GM21526 (cell line): ENCODE measurements around the gene PAX9.
"Not testable (repeated sequence)": the region's sequence is repeated elsewhere in the genome, so short reads cannot be mapped to it uniquely, and the experiment has no call there.

Source experiments
- ATAC-seq: cut with Tn5 transposase; IDR thresholded peaks from one replicate; pipeline ENCODE4 v1.9.1; 2021; ENCODE audit warnings: moderate library complexity; ENCODE audit not compliant: unreplicated experiment, low FRiP score

Gene PAX9

DNA sequence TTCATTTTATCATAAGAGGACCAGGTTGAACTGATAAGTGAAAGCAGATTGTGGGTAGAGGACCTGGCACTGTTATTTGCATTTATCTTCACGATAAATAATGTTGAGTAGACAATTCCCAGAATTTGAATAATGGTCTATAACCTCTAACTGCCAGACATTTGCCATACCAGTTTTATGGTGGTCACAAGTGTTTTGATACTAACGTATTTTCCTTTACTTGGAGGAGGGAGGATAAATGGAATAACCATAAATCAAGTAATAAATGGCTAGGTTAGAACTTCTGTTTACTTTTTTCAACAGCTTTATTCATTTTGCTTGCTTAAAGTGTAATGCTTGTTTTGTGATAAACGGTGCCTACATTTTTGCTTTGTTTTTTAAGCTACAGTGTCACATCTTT is 9.5 kb downstream of the PAX9 start:
- no peak for ATAC-seq

GRCh38 chr14:36672095-36672494 is 10.4 kb downstream of the PAX9 start:
- no peak for ATAC-seq

DNA sequence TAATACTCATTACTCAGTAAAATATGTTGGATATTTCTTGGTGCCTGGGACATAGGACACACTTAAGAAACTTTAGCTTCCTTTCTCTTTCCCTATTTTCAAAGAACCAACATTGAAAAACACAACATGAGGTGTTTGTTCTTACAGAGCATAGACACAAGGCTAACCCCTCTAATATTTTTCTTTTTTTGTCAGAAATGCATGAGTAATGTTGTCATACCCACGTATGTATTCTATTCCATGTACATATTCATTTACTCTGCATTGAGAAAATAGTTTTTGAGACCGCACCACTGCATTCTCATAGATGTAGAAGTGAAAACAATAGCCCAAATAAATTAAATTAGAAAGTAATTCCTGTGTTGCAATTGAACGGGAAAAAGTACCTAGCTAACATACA is 13.0 kb downstream of the PAX9 start:
- ATAC-seq: no peak

GRCh38 chr14:36675581-36675980 is 13.9 kb downstream of the PAX9 start:
- ATAC-seq: no peak

- ATAC-seq: no peak
Measured at GRCh38 chr14:36676236-36676635, 14.6 kb downstream of the PAX9 start.

DNA sequence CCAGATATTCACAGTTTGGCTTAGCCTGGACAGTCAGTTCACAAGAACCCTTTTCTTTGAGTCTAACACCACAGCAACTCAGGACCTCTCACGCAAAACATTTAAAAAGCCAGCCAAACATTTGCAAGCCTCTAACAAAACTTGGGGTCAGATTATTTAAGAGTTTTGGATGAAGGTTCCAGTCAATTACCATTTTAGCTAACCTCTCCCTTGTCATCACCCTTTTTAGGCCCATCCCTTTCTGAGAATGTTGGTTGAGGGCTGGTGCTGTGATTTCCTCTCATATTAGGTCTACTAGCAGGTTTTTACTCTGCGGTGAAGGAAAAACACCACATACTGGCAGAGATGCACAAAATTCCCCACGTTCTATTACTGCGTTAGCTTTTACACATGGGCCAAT is 20.7 kb downstream of the PAX9 start:
- ATAC-seq: no peak

DNA sequence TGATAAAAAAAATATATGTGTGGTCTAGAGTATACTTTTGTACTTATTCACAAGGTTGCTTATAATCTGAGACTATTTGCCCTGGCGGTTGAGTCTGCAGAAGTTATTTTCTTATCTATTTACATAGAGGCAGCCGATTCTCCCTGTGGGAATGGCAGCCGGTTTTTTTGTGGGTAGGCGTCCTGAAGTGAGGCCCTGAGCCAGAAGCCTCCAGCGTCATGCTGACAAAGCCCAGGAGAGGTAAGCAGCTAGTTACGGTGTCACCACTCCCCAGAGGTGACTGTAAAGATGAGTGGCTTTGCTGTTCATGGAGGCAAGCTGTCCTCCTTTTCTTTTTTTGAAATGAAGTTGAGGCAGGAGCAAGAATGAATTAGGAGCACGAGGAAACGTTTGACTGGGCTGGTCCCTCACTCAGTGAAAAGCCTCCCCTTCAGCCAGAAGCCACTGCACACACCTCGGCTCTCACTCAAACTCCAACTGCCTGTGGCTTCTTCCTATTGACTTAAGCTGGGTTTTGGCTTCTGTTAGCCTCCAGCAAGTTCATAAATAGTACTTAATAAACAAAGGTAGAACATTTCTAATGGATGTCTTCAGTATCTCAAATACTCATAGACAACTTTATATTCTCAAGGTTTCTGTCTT is 21.5 kb downstream of the PAX9 start:
- ATAC-seq: no peak

DNA sequence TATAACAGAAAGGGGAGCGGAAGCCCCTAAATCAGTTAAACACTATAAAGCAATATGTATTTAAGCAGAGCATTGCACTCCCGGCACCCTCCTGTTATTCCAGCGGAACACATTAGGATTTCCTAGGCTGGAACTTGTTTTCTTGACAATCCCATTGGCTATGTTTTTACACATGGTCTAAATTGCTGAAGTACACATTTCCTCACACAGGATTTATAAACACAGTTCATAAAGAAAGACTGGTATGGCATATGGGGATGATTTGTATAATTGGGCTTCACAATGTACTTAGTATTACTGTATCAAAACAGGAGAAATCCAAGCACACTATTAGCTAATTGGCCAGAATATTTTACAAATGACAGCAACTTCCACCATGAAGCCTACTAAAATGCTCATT is 23.3 kb downstream of the PAX9 start:
- ATAC-seq: no peak

DNA sequence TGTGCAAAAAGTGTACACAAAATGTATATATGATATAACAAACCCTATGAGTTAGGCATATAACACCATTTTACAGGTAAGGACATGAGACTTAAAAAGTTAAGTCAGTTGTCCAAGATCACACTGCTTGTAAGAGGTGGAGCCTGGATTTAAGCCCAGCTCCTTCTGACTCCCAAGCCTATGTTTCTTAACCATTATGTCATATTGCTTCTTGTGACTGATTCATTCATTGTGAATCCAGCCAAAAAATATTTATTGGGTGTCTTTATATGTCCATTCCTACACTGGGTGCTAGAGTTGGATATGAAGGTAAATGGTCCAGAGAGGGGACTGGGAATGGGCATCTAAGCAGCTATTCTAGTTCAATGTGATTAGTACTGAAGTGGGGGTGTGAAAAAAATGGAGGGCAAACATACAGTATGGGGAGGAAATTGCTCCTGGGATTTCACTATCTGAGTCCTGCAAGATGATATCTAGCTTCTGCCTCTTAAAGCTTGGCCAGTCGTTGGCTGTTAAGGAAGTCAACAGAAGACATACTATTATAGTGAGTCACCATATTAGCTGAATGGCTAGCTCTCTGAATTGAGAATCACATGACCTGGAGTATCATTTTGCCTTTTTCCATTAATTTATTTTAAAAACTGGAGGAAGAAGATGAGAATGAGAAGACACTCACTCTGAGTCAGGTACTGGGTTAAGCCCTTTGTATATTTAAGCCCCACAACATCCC is 28.8 kb downstream of the PAX9 start:
- no peak for ATAC-seq

- not testable (repeated sequence) for ATAC-seq
Measured at GRCh38 chr14:36699420-36699819, 37.8 kb downstream of the PAX9 start.

- ATAC-seq: no peak
Measured at GRCh38 chr14:36700651-36701050, 39.0 kb downstream of the PAX9 start.

GRCh38 chr14:36701132-36701531 is 39.5 kb downstream of the PAX9 start:
- ATAC-seq: no peak

- ATAC-seq: no peak
Measured at GRCh38 chr14:36702474-36702873, 40.8 kb downstream of the PAX9 start.

GRCh38 chr14:36707570-36707969 is 45.9 kb downstream of the PAX9 start:
- ATAC-seq: no peak

DNA sequence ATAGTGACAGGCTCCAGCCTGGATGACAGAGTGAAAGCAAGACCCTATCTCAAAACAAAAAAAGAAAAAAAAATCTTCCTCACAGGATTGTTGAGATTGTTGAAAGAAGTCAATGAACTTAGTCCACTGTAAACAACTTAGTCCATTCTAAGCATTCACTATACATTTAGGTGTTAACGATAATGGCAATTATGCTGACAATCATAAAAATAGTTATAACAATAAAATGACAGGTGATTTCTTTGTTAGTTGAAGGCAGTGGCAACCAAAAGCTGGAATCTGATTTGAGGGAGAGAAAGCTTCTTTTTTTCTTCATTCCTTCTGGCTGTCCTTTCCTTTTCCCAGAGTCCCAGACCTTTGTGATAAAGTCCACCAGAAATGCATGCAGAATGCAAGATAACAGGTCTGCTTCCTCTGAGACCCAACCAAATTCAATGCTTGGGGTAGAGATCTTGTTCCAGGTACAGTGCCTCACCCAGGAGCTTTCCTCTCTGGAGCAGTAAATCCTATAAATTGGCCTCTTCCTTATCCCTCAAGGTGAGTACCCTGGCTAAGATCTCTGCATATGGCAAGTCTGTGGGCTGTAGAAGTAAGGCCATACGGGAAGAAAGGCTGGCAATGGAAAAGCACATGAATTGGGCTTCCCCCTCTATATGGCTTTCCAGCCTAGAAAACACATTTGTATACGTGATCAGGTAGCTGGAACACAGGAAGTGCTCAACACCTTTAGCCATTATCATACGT is 52.5 kb downstream of the PAX9 start:
- no peak for ATAC-seq

DNA sequence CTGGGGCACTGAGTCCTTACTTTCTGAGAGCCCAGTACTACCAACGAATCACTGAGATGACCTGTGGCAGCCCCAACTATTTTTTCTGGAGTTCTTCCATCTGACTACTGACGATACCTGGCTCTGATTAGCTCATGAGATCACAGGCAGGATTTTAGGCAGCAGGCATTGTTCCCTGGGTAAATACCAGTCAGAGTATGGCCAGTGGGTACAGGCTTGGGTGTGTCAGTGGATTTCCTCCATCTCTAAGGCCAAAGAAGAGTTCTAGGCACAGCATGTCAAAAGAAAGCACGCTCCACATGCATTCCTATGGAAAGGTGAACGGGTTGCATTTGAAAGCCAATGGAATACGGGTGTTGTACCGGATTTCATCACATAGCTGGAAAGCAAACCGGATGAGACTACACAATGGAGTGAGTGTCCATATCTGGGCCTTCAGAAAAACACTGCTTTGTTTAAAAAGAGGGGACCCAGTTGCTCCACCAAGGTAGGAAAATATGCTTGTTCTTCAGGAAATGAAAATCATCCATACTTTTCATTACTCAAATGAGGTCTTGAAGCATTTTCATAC is 55.0 kb downstream of the PAX9 start:
- ATAC-seq: no peak

- no peak for ATAC-seq
Measured at GRCh38 chr14:36717363-36717762, 55.7 kb downstream of the PAX9 start.

GRCh38 chr14:36718216-36718615 is 56.6 kb downstream of the PAX9 start:
- ATAC-seq: no peak

- no peak for ATAC-seq
Measured at GRCh38 chr14:36719823-36720222, 58.2 kb downstream of the PAX9 start.

DNA sequence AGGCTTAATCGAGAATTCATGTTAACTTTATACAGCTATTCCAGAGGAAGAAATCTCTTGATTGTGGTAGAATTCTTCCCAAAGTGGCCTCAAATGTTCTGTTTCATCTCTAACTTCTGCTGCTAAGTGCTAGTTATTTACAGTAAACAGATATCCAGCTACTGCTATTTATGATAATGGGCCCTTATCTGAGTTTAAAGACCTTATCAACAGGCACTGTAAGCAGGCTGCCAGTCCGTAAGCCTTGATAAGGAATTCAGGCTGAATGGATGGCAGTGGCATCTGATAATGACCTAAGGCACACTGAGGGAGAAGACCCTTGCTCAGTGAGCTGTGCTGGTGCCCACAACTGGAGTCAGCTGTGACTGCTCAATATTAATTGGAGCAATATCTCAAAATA is 59.0 kb downstream of the PAX9 start:
- no peak for ATAC-seq

DNA sequence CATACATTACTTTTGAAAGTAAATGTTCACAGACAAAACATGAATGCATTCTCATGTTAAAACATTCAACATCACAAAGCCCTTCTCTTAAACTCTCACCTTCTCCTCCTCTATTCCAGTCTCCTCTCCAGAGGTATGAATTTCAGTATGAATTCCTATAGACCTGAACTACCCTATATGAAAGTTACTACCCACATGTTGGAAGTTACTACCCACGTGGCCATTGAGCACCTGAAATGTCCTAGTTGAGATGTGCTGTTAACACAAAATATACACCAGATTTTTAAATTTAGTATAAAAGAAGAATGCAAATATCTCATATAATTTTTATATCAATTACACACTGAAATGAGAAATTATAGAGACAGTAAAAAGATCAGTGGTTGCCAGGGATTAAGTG is 60.2 kb downstream of the PAX9 start:
- no peak for ATAC-seq
